ENCODE results near the gene IRF3. TPM values are rescaled to one million over a fixed set of nuclear protein-coding genes. Genes with fewer than 3 reads are reported as not detected.

IRF3 gene
- total and polyA plus RNA-seq, 2 donors from 2014 or later, result 64.5 to 84.9 TPM

- Histone ChIP-seq H3K27ac (ENCODE audit: low read depth in 2 of 2, low read length in 2 of 2) (no peak overlapping the region), H3K36me3 (ENCODE audit: control insufficient read depth in 2 of 3, insufficient read depth in 3 of 3, low read length in 3 of 3) (peaks cover 5 to 38% (median 8%) of the 10 kb centered on the region in 3 donors), H3K4me3 (ENCODE audit: low read length in 3 of 3) (no peak overlapping the region), H3K9ac (ENCODE audit: low read length in 3 of 3) (no peak overlapping the region), H3K27me3 (ENCODE audit: control insufficient read depth, insufficient read depth, low read length) (no peaks in the 10 kb centered on the region), H3K4me1 (ENCODE audit: control insufficient read depth in 2 of 3, insufficient read depth in 2 of 3, low read depth in 1 of 3, low read length in 3 of 3) (no peaks in the 10 kb centered on the region), H3K9me3 (ENCODE audit: control insufficient read depth in 2 of 3, insufficient read depth in 1 of 3, low read length in 3 of 3) (no peaks in the 10 kb centered on the region)
- intact Hi-C loops (cut with DNase I), result no loop called here
- FAIRE-seq, result no peak
- no peak for DNase-seq
- TF ChIP-seq, protein P1, sequence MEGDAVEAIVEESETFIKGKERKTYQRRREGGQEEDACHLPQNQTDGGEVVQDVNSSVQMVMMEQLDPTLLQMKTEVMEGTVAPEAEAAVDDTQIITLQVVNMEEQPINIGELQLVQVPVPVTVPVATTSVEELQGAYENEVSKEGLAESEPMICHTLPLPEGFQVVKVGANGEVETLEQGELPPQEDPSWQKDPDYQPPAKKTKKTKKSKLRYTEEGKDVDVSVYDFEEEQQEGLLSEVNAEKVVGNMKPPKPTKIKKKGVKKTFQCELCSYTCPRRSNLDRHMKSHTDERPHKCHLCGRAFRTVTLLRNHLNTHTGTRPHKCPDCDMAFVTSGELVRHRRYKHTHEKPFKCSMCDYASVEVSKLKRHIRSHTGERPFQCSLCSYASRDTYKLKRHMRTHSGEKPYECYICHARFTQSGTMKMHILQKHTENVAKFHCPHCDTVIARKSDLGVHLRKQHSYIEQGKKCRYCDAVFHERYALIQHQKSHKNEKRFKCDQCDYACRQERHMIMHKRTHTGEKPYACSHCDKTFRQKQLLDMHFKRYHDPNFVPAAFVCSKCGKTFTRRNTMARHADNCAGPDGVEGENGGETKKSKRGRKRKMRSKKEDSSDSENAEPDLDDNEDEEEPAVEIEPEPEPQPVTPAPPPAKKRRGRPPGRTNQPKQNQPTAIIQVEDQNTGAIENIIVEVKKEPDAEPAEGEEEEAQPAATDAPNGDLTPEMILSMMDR (IDR thresholded peaks at IDR 0.05; ENCODE audit: borderline replicate concordance, extremely low read depth, insufficient read depth), result no peak
These were observed 52.3 kb downstream of the IRF3 start for GRCh38 chr19:49613374-49613773.

Small RNA genes lying within 50 kb of the gene (microRNA-seq; reads per million reads assigned to microRNA genes)
- gene MIR5088, result not detected

Other genes starting within 250 kb of the IRF3 start
- not detected for gene PTH2, start 242.4 kb downstream of the IRF3 start, total RNA-seq
- not detected for gene PTH2, start 242.4 kb downstream of the IRF3 start, polyA plus RNA-seq (ENCODE audit: insufficient read depth, low read depth, low replicate concordance)
- not detected for gene GFY, start 240.5 kb downstream of the IRF3 start, total RNA-seq
- not detected for gene GFY, start 240.5 kb downstream of the IRF3 start, polyA plus RNA-seq (ENCODE audit: insufficient read depth, low read depth, low replicate concordance)
- gene SLC17A7, start 224.3 kb downstream of the IRF3 start, total RNA-seq, result 1.4 TPM
- gene SLC17A7, start 224.3 kb downstream of the IRF3 start, polyA plus RNA-seq (ENCODE audit: insufficient read depth, low read depth, low replicate concordance), result 0.45 TPM
- 74.0 TPM for gene PIH1D1, start 214.0 kb downstream of the IRF3 start, total RNA-seq
- gene PIH1D1, start 214.0 kb downstream of the IRF3 start, polyA plus RNA-seq (ENCODE audit: insufficient read depth, low read depth, low replicate concordance), result 97.2 TPM
- 31.8 TPM for gene ALDH16A1, start 212.6 kb downstream of the IRF3 start, total RNA-seq
- gene ALDH16A1, start 212.6 kb downstream of the IRF3 start, polyA plus RNA-seq (ENCODE audit: insufficient read depth, low read depth, low replicate concordance), result 26.8 TPM
- gene FLT3LG, start 191.6 kb downstream of the IRF3 start, total RNA-seq, result 12.5 TPM
- gene FLT3LG, start 191.6 kb downstream of the IRF3 start, polyA plus RNA-seq (ENCODE audit: insufficient read depth, low read depth, low replicate concordance), result 7.4 TPM
- gene RPL13A, start 178.2 kb downstream of the IRF3 start, total RNA-seq, result 2,090 TPM
- 3,309 TPM for gene RPL13A, start 178.2 kb downstream of the IRF3 start, polyA plus RNA-seq (ENCODE audit: insufficient read depth, low read depth, low replicate concordance)
- 1,449 TPM for gene RPS11, start 169.4 kb downstream of the IRF3 start, total RNA-seq
- gene RPS11, start 169.4 kb downstream of the IRF3 start, polyA plus RNA-seq (ENCODE audit: insufficient read depth, low read depth, low replicate concordance), result 3,462 TPM
- 235 TPM for gene FCGRT, start 153.2 kb downstream of the IRF3 start, total RNA-seq
- 317 TPM for gene FCGRT, start 153.2 kb downstream of the IRF3 start, polyA plus RNA-seq (ENCODE audit: insufficient read depth, low read depth, low replicate concordance)
- gene RCN3, start 137.9 kb downstream of the IRF3 start, total RNA-seq, result 18.4 TPM
- gene RCN3, start 137.9 kb downstream of the IRF3 start, polyA plus RNA-seq (ENCODE audit: insufficient read depth, low read depth, low replicate concordance), result 27.5 TPM
- 52.8 TPM for gene NOSIP, start 85.3 kb downstream of the IRF3 start, total RNA-seq
- gene NOSIP, start 85.3 kb downstream of the IRF3 start, polyA plus RNA-seq (ENCODE audit: insufficient read depth, low read depth, low replicate concordance), result 122 TPM
- gene PRRG2, start 84.5 kb downstream of the IRF3 start, total RNA-seq, result 14.9 TPM
- gene PRRG2, start 84.5 kb downstream of the IRF3 start, polyA plus RNA-seq (ENCODE audit: insufficient read depth, low read depth, low replicate concordance), result 17.6 TPM
- 27.4 TPM for gene PRR12, start 74.7 kb downstream of the IRF3 start, total RNA-seq
- 4.9 TPM for gene PRR12, start 74.7 kb downstream of the IRF3 start, polyA plus RNA-seq (ENCODE audit: insufficient read depth, low read depth, low replicate concordance)
- gene RRAS, start 25.7 kb downstream of the IRF3 start, total RNA-seq, result 92.3 TPM
- 140 TPM for gene RRAS, start 25.7 kb downstream of the IRF3 start, polyA plus RNA-seq (ENCODE audit: insufficient read depth, low read depth, low replicate concordance)
- gene SCAF1, start 23.6 kb downstream of the IRF3 start, total RNA-seq, result 69.0 TPM
- 18.1 TPM for gene SCAF1, start 23.6 kb downstream of the IRF3 start, polyA plus RNA-seq (ENCODE audit: insufficient read depth, low read depth, low replicate concordance)
- 14.4 TPM for gene BCL2L12, start 76 bp upstream of the IRF3 start, total RNA-seq
- gene BCL2L12, start 76 bp upstream of the IRF3 start, polyA plus RNA-seq (ENCODE audit: insufficient read depth, low read depth, low replicate concordance), result 13.5 TPM
- gene PRMT1, start 11.4 kb upstream of the IRF3 start, total RNA-seq, result 119 TPM
- 131 TPM for gene PRMT1, start 11.4 kb upstream of the IRF3 start, polyA plus RNA-seq (ENCODE audit: insufficient read depth, low read depth, low replicate concordance)
- 2.1 TPM for gene ADM5, start 23.7 kb upstream of the IRF3 start, total RNA-seq
- 0.60 TPM for gene ADM5, start 23.7 kb upstream of the IRF3 start, polyA plus RNA-seq (ENCODE audit: insufficient read depth, low read depth, low replicate concordance)
- gene CPT1C, start 25.3 kb upstream of the IRF3 start, total RNA-seq, result 6.0 TPM
- 2.6 TPM for gene CPT1C, start 25.3 kb upstream of the IRF3 start, polyA plus RNA-seq (ENCODE audit: insufficient read depth, low read depth, low replicate concordance)
- 0.50 TPM for gene TSKS, start 97.4 kb upstream of the IRF3 start, total RNA-seq
- 0.47 TPM for gene TSKS, start 97.4 kb upstream of the IRF3 start, polyA plus RNA-seq (ENCODE audit: insufficient read depth, low read depth, low replicate concordance)
- gene AP2A1, start 101.1 kb upstream of the IRF3 start, total RNA-seq, result 70.0 TPM
- 32.0 TPM for gene AP2A1, start 101.1 kb upstream of the IRF3 start, polyA plus RNA-seq (ENCODE audit: insufficient read depth, low read depth, low replicate concordance)
- gene FUZ, start 147.4 kb upstream of the IRF3 start, total RNA-seq, result 26.9 TPM
- gene FUZ, start 147.4 kb upstream of the IRF3 start, polyA plus RNA-seq (ENCODE audit: insufficient read depth, low read depth, low replicate concordance), result 51.2 TPM
- gene MED25, start 152.4 kb upstream of the IRF3 start, total RNA-seq, result 53.2 TPM
- 37.3 TPM for gene MED25, start 152.4 kb upstream of the IRF3 start, polyA plus RNA-seq (ENCODE audit: insufficient read depth, low read depth, low replicate concordance)
- 118 TPM for gene PTOV1, start 185.3 kb upstream of the IRF3 start, total RNA-seq
- gene PTOV1, start 185.3 kb upstream of the IRF3 start, polyA plus RNA-seq (ENCODE audit: insufficient read depth, low read depth, low replicate concordance), result 235 TPM
- 101 TPM for gene PNKP, start 201.7 kb upstream of the IRF3 start, total RNA-seq
- gene PNKP, start 201.7 kb upstream of the IRF3 start, polyA plus RNA-seq (ENCODE audit: insufficient read depth, low read depth, low replicate concordance), result 45.5 TPM
- gene AKT1S1, start 211.5 kb upstream of the IRF3 start, total RNA-seq, result 33.7 TPM
- gene AKT1S1, start 211.5 kb upstream of the IRF3 start, polyA plus RNA-seq (ENCODE audit: insufficient read depth, low read depth, low replicate concordance), result 47.2 TPM
- 43.6 TPM for gene TBC1D17, start 211.8 kb upstream of the IRF3 start, total RNA-seq
- 34.8 TPM for gene TBC1D17, start 211.8 kb upstream of the IRF3 start, polyA plus RNA-seq (ENCODE audit: insufficient read depth, low read depth, low replicate concordance)
- 12.8 TPM for gene IL4I1, start 231.0 kb upstream of the IRF3 start, total RNA-seq
- 0.82 TPM for gene IL4I1, start 231.0 kb upstream of the IRF3 start, polyA plus RNA-seq (ENCODE audit: insufficient read depth, low read depth, low replicate concordance)